ENCODE data around the gene KCNIP4.

The KCNIP4 gene

DNA sequence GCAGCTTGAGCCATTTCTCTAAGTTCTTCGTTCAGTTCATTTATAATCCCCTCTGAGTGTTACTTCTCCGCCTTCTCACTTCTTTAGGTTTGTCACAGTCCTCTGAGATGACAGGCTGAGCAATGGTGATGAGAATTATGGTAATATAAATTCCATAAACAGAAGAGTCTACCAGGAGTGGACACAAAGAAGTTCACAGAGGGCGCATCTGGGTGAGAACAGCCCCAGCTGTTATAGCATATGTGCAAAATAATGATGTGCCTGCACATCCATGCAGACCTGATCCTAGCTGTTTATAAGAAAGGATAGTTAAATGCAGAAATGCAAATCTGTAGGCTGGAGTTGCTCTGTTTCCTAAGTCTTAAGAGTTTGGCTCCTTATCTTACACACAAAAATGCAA is 377.5 kb downstream of the KCNIP4 start:
- no peak for DNase-seq (ENCODE audit: low spot score)

GRCh38 chr4:21569638-21570037 is 378.9 kb downstream of the KCNIP4 start:
- DNase-seq (ENCODE audit: low spot score), result no peak

DNA sequence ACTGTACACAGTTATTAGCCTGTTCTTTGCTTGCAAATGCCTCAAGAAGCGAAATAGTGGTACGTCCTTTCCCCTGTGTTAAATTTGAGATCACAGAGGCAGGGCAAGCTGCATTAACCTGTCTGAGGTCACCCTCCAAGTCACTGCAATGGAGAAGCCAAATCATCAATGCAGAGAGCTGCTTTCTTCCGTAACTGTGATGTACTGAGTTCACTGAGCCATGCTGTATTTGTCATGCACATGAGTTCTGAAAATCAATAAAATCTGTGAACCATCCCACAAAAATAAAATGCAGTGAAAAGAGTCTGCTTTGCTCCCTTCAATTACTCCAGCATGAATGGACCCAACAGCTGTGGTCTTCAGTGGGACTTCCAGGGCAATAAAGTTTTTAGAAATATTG is 393.5 kb downstream of the KCNIP4 start:
- DNase-seq (ENCODE audit: low spot score), result peak; percentile 35

DNA sequence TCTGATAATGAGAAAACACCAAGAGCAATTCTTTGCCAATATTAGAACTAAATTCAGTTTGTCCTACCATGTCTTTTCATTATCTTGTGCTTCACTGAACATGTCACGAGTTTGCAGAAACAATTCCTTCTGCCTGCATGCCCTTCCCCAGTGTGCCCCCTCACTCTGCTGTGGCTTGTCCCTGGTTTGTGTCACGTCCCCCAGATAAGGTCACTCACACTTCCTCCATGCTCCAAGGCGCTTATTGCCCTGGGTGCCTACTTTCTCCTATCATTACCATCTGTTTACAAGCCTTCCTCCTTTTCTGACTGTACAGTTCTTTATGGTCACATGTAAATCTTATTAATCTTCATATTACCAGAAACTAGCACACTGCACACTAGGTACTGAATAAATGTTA is 394.1 kb downstream of the KCNIP4 start:
- no peak for DNase-seq (ENCODE audit: low spot score)

GRCh38 chr4:21554066-21554465 is 394.5 kb downstream of the KCNIP4 start:
- DNase-seq (ENCODE audit: low spot score), result no peak

DNA sequence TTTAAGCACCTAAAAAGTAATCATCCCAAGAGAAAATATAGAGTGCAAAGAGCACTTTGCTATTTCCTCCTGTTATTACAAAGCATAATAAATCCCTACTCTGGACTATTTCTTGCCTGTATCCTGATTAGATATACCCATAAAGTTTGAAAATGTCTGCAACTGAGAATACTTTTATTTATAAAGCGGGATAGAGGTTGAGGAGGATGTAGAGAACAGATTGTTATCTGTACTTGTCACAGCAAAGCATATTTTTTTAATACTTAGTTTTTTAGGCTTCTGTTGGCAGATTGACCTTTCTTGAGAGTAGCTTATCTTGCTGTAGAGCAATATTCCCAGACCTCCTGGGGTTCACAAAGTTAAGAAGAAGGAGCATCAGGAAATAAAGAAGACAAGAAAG is 396.1 kb downstream of the KCNIP4 start:
- no peak for DNase-seq (ENCODE audit: low spot score)

GRCh38 chr4:21544955-21545354 is 403.6 kb downstream of the KCNIP4 start:
- no peak for DNase-seq (ENCODE audit: low spot score)

DNA sequence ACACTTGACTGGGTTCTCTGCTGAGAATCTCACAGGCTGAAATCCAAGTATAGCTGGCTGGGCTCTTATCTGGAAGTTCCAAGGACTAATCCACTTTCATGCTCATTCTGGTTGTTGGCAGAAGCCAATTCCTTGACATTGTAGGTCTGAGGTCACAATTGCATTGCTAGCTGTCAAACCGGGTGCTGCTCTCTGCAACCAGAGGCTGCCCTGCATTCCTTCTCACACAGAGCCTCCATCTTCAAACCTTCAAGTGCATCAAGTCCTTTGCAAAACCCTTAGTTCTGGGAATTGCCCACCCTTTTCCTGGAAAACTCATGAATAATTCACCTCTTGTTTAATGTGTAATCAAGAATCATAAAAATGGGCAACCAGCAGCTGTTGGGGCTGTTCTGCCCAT is 404.2 kb downstream of the KCNIP4 start:
- peak; percentile 18 for DNase-seq (ENCODE audit: low spot score)

- DNase-seq (ENCODE audit: low spot score), result no peak
Measured at GRCh38 chr4:21543514-21543913, 405.1 kb downstream of the KCNIP4 start.

DNA sequence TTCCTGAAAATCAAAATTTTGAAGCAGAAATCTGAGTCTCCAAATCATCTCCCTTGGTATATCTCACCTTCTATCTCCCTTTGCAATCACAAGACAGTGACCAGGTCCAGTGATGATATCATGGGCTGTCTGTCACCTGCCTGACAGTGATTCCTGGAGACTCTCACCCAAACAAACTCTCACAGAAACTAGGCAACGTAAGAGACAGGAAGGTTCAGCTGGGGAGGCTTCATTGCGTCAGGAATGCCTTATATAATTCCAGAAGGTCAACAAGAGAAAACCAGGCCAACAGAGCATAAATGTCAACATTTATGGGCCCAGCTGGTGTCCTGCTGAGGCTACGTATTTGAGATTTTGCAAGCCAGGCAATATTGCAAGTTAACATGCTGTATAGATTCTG is 412.7 kb downstream of the KCNIP4 start:
- DNase-seq (ENCODE audit: low spot score), result peak; percentile 41

DNA sequence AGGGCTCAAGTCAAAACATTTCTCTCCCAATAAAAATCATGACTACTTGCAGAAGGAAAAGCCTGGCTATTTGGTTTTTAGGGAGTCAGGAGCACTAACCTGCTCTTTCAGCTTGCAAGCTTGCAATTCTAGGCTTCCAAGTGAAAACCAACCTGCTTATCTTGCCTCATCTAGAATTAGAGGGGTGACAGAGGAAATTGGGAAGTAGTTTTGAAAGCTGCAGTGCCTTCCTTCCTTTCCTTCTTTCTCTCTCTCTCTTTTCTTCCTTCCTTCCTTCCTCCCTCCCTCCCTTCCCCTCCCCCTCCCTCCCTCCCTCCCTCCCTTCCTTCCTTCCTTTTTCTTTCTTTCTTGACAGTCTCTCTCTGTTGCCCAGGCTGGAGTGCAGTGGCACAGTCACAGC is 417.5 kb downstream of the KCNIP4 start:
- DNase-seq (ENCODE audit: low spot score), result no peak

- no peak for DNase-seq (ENCODE audit: low spot score)
Measured at GRCh38 chr4:21529214-21529613, 419.4 kb downstream of the KCNIP4 start.

- peak; percentile 54 for DNase-seq (ENCODE audit: low spot score)
Measured at GRCh38 chr4:21522296-21522695, 426.3 kb downstream of the KCNIP4 start.

GRCh38 chr4:21517126-21517859 is 431.3 kb downstream of the KCNIP4 start:
- DNase-seq (ENCODE audit: low spot score), result peak; percentile 84

- DNase-seq (ENCODE audit: low spot score), result no peak
Measured at GRCh38 chr4:21514022-21514694, 434.4 kb downstream of the KCNIP4 start.

DNA sequence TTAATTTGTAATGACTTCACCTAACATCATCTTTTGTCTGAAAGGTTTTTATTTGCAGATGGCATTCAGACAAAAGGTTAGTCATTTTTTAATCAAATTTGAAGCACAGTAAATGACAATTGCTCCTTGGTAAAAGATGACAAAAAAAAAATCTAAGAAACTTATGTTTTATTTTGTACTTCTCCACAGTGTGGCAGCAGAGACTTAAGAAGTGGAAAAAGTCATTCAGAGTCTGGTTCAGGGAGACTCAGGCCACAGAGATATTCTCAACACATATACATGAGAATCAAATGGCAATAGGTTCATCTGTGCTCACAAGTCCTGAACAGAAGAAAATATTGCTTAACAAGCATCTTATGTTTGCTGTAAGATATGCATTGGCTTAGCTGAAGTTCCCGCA is 436.2 kb downstream of the KCNIP4 start:
- DNase-seq (ENCODE audit: low spot score), result peak; percentile 69

DNA sequence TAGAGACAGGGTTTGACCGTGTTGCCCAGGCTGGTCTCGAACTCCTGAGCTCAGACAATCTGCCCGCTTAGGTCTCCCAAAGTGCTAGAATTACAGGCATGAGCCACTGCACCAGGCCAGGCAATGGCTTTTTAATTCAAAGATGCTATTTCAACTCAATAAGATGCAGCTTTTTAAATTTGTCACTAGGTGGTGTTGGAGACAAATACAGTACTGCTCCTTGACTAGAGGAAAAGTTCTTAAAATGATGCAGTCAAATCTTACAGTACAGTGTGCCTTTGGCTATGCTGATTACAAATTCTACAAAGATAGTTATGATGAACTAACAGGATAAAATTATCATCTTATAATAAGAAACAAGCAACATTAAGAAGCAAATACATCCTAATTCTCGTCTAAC is 441.1 kb downstream of the KCNIP4 start:
- DNase-seq (ENCODE audit: low spot score), result peak; percentile 38

GRCh38 chr4:21490682-21491081 is 457.9 kb downstream of the KCNIP4 start:
- peak; percentile 19 for DNase-seq (ENCODE audit: low spot score)

GRCh38 chr4:21476757-21477156 is 471.8 kb downstream of the KCNIP4 start:
- peak; percentile 23 for DNase-seq (ENCODE audit: low spot score)

GRCh38 chr4:21474195-21474594 is 474.4 kb downstream of the KCNIP4 start:
- DNase-seq (ENCODE audit: low spot score), result no peak

DNA sequence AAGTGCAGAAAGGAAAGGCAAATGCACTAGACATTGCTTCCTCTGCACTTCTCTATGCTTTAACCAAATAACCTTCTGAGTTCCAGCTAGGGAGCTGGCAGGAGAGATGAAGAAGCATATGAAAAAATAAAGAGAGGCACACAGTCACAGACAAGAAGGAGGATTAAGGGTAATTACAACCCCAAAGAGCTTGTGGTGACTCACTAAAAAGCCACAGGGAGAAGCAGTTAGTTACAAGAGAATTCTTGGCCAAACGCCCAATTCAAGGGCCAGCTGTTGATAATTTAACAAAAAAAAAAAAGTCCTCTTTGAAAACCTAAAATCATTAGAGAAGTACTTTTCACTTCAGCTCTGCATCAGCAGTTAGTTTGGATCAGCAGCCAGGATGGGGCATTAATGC is 478.0 kb downstream of the KCNIP4 start:
- DNase-seq (ENCODE audit: low spot score), result peak; percentile 85

DNA sequence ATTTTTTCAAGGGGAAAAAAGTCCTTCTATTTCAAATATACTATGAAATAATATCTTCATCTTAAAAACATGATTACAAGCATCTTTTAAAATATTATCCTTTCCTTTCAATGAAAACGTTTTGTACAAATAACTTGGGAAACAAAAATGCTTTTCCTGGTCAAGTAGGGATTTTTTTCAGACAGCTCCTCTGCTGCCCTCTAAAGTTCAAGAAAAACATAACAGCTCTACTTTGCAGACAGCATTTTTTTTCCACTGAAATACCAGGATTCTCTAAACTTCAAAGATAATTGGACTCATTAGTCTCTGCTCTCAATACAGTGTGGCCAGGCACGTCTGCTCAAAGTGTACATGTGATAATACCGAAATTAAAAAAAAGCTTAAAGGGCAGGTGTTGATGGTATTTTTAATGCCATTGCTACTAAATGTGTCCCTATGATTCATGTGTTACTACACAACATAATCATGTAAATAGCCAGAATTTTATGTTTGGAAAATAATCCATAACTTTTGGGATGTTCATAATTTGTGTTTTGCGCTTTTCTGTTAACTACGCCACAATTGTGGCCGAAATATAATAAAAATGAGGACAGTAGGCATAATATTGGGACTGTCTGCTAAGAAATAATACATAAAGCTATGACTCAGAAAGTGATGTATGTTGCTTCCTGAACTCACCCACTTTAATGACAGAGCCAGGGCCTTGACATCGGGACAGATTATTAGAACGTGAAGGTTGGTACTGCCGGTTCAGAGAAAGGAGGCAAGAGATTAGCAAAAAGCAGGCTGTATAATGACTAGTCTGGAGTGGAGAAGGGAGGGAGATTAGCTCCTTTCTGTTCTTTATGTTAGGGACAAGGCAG is 478.9 kb downstream of the KCNIP4 start:
- peak; percentile 53 for DNase-seq (ENCODE audit: low spot score)

- DNase-seq (ENCODE audit: low spot score), result no peak
Measured at GRCh38 chr4:21467551-21467950, 481.0 kb downstream of the KCNIP4 start.

All from kidney tubule cell (primary cell).